Activated B cell treated with CpG ODN at 0.5 μM for 24 hours (primary cell): ENCODE measurements around the gene PSMD14. TPM values are rescaled to one million over a fixed set of nuclear protein-coding genes. Genes with fewer than 3 reads are reported as not detected.

Source experiments
- ATAC-seq: fragments of 200-7000 bp; cut with Tn5 transposase; one replicate; pipeline ENCODE4 v1.10.0; 2021; ENCODE audit warnings: low read depth, mild to moderate bottlenecking, moderate library complexity
- CTCF ChIA-PET: fragments of 350-600 bp; sonication (Branson Sonifier 250); formaldehyde crosslinking; loops from one replicate; lab custom pipeline; 2021; ENCODE audit warnings: antibody characterized with exemption; lab: Charles Lee
- POLR2A ChIA-PET: fragments of 350-600 bp; sonication (Branson Sonifier 250); formaldehyde crosslinking; loops from one replicate; lab custom pipeline; 2021; ENCODE audit warnings: antibody characterized with exemption; lab: Charles Lee
- DNase-seq: peaks from one replicate; pipeline ENCODE4 v3.0.0; 2022
- H3K27ac Mint-ChIP-seq: one replicate; pipeline ENCODE4 v1.8.0; 2020; ENCODE audit warnings: mixed read lengths
- H3K27me3 Mint-ChIP-seq: one replicate; pipeline ENCODE4 v1.8.0; 2021; ENCODE audit warnings: mixed read lengths
- H3K36me3 Mint-ChIP-seq: one replicate; pipeline ENCODE4 v1.8.0; 2021; ENCODE audit warnings: low read depth, mixed read lengths
- H3K4me1 Mint-ChIP-seq: one replicate; pipeline ENCODE4 v1.8.0; 2021; ENCODE audit warnings: mixed read lengths
- H3K4me3 Mint-ChIP-seq: one replicate; pipeline ENCODE4 v1.8.0; 2020; ENCODE audit warnings: mild to moderate bottlenecking, mixed read lengths
- H3K9me3 Mint-ChIP-seq: one replicate; pipeline ENCODE4 v1.8.0; 2020; ENCODE audit warnings: mixed read lengths
- intact Hi-C: fragments of 100-400 bp; cut with micrococcal nuclease; formaldehyde crosslinking; loops from one replicate; pipeline ENCODE4 v1.15.1; 2024
- total RNA-seq: library from RNA; stranded (reverse); gene quantifications from 2 replicates; pipeline ENCODE4 v1.2.3, GENCODE V29; 2022
- TF ChIP-seq, protein P1 (sequence below): fragments of 200-600 bp; IDR thresholded peaks from one replicate; pipeline ENCODE4 v1.8.0; 2022; ENCODE audit warnings: antibody characterized with exemption, mild to moderate bottlenecking

PSMD14 gene
- total RNA-seq, 1 donor from 2014 or later = 55.1 TPM

- POLR2A ChIA-PET = no interaction called here
- no peak overlapping the region for H3K27ac Mint-ChIP-seq
- no peaks in the 10 kb centered on the region for H3K27me3 Mint-ChIP-seq
Observed at GRCh38 chr2:161362568-161363166, 54.4 kb downstream of the PSMD14 start.

GRCh38 chr2:161367675-161368074, 59.5 kb downstream of the PSMD14 start:
- intact Hi-C loops = no loop called here
- POLR2A ChIA-PET = no interaction called here
- CTCF ChIA-PET = no interaction called here
- H3K9me3 Mint-ChIP-seq = peaks cover 6% of the 10 kb centered on the region
- H3K4me1 Mint-ChIP-seq = no peaks in the 10 kb centered on the region
- H3K4me3 Mint-ChIP-seq = no peak overlapping the region
- DNase-seq (no peak), ATAC-seq (no peak)
- TF ChIP-seq, protein P1, sequence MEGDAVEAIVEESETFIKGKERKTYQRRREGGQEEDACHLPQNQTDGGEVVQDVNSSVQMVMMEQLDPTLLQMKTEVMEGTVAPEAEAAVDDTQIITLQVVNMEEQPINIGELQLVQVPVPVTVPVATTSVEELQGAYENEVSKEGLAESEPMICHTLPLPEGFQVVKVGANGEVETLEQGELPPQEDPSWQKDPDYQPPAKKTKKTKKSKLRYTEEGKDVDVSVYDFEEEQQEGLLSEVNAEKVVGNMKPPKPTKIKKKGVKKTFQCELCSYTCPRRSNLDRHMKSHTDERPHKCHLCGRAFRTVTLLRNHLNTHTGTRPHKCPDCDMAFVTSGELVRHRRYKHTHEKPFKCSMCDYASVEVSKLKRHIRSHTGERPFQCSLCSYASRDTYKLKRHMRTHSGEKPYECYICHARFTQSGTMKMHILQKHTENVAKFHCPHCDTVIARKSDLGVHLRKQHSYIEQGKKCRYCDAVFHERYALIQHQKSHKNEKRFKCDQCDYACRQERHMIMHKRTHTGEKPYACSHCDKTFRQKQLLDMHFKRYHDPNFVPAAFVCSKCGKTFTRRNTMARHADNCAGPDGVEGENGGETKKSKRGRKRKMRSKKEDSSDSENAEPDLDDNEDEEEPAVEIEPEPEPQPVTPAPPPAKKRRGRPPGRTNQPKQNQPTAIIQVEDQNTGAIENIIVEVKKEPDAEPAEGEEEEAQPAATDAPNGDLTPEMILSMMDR = no peak
- H3K27ac Mint-ChIP-seq = no peak overlapping the region
- no peaks in the 10 kb centered on the region for H3K27me3 Mint-ChIP-seq
- H3K36me3 Mint-ChIP-seq = peaks cover 51% of the 10 kb centered on the region

More at GRCh38 chr2:161362568-161363166, 54.4 kb downstream of the PSMD14 start:
- Mint-ChIP-seq H3K4me1 (peaks cover 2% of the 10 kb centered on the region), H3K9me3 (peaks cover 15% of the 10 kb centered on the region), H3K36me3 (peaks cover 37% of the 10 kb centered on the region), H3K4me3 (no peak overlapping the region)
- ATAC-seq (no peak), DNase-seq (no peak)
- TF ChIP-seq, protein P1 = no peak
- intact Hi-C loops = no loop called here
- CTCF ChIA-PET = interaction anchor here (0.7 kb wide), 1 partner anchor 10 kb away, joined by 3 read pairs; no protein-coding TSS in a partner anchor

- ChIA-PET POLR2A (no interaction called here), CTCF (no interaction called here)
- ATAC-seq (no peak), DNase-seq (no peak)
- H3K4me3 Mint-ChIP-seq = no peak overlapping the region
- no peaks in the 10 kb centered on the region for H3K9me3 Mint-ChIP-seq
- no peaks in the 10 kb centered on the region for H3K27me3 Mint-ChIP-seq
- TF ChIP-seq, protein P1 = no peak
- H3K27ac Mint-ChIP-seq = no peak overlapping the region
- intact Hi-C loops = no loop called here
- no peaks in the 10 kb centered on the region for H3K4me1 Mint-ChIP-seq
- H3K36me3 Mint-ChIP-seq = peaks cover 39% of the 10 kb centered on the region
Observed at GRCh38 chr2:161369311-161369710, 61.1 kb downstream of the PSMD14 start.

DNA sequence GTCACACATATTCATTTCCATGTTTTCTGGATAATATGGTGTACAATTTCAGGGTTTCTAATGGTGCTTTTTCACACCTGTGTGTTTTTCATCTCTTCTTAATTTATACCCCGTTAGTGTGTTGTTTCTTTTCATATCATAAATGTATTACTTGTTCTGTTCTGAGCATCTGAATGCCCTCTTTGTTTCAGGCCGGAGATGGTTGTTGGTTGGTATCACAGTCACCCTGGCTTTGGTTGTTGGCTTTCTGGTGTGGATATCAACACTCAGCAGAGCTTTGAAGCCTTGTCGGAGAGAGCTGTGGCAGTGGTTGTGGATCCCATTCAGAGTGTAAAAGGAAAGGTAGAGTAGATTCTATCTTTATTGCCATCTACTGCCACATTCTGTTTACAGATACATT, 62.8 kb downstream of the PSMD14 start:
- intact Hi-C loops = no loop called here
- TF ChIP-seq, protein P1 = no peak
- no peak overlapping the region for H3K4me3 Mint-ChIP-seq
- ATAC-seq = no peak
- no peaks in the 10 kb centered on the region for H3K9me3 Mint-ChIP-seq
- H3K36me3 Mint-ChIP-seq = peaks cover 41% of the 10 kb centered on the region
- POLR2A ChIA-PET = no interaction called here
- no peaks in the 10 kb centered on the region for H3K4me1 Mint-ChIP-seq
- no peaks in the 10 kb centered on the region for H3K27me3 Mint-ChIP-seq
- CTCF ChIA-PET = no interaction called here
- H3K27ac Mint-ChIP-seq = no peak overlapping the region
- no peak for DNase-seq

DNA sequence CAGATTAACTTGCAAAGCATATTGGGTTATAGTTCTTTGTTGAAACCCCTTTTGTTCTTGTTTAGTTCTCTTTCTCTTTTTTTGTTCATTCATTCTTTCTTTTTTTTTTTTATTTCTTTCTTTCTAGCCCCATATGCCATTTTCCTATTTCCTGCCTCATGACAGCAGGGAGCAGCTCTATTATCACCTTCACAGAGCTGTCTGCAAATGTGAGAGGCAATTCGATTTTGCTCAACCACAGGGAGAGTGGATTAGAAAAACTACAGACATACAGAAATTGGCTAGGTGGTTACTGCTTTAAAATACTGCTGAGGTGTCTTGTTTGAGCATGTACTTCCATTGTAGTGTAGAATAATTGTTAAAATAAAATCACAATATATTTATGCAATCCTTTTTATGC, 63.6 kb downstream of the PSMD14 start:
- Mint-ChIP-seq H3K4me1 (no peaks in the 10 kb centered on the region), H3K36me3 (peaks cover 47% of the 10 kb centered on the region), H3K9me3 (no peaks in the 10 kb centered on the region), H3K4me3 (no peak overlapping the region), H3K27ac (no peak overlapping the region), H3K27me3 (no peaks in the 10 kb centered on the region)
- POLR2A ChIA-PET = no interaction called here
- TF ChIP-seq, protein P1 = no peak
- ATAC-seq (no peak), DNase-seq (no peak)
- CTCF ChIA-PET = no interaction called here
- intact Hi-C loops = no loop called here
